ENCODE data around the gene CERS1. TPM values are rescaled to one million over a fixed set of nuclear protein-coding genes. Genes with fewer than 3 reads are reported as not detected.

Gene CERS1
- total and polyA plus RNA-seq, 2 donors (not counting 3 experiments of a cell fraction or from before 2014, with no cell fraction given): 4.0 to 8.5 TPM

DNA sequence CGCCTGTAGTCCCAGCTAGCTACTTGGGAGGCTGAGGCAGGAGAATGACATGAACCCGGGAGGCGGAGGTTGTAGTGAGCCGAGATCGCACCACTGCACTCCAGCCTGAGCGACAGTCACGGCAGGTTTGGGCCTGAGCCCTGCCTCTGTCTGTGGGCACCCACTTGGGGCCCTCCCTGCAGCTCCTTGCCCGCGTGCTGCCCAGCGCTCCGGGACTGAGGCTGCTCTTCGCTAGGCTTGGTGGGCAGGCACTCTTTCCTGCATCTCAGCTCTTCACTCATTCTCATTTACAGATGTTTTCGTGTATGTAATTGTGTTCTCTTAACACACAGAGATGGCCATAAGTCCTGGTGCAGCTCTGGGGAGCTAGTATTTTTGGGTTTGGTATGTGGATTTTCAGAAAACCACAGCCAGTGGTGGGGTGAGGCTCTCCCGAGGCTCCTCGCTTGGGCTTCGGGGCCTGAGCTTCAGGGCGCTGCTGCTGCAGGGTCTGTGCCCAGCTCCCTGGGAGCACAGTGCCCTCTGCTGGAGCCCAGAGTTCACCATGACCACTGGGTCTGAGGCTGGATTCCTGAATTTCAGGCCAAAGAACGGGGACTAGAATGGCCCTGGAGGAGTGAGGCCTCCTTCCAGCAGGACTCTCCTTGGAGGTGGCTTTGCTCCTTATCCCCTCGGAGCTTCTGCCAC lies 49.0 kb downstream of the CERS1 start:
- dilution Hi-C loops (cut with MboI; ENCODE audit: extremely low pct_ligation_motif_present, low sequenced_read_pairs): no loop called here

More for the DNA sequence above, 49.0 kb downstream of the CERS1 start:
- Histone ChIP-seq H2AFZ (ENCODE audit: low read depth, low read length) (no peak overlapping the region), H3K9me3 (replicated peaks; ENCODE audit: control insufficient read depth, insufficient read depth, low read length) (no peaks in the 10 kb centered on the region), H3K27me3 (ENCODE audit: control insufficient read depth in 2 of 2, insufficient read depth in 2 of 2, low read length in 2 of 2) (no peaks in the 10 kb centered on the region), H3K36me3 (ENCODE audit: control insufficient read depth in 2 of 2, extremely low read depth in 1 of 2, insufficient read depth in 2 of 2, low read length in 2 of 2) (peaks cover 0 to 7% of the 10 kb centered on the region in 2 experiments), H4K20me1 (replicated peaks; ENCODE audit: control insufficient read depth, extremely low read depth, insufficient read depth, low read length) (no peaks in the 10 kb centered on the region), H3K4me1 (ENCODE audit: control insufficient read depth, extremely low read depth, insufficient read depth, low read length) (peaks cover 48% of the 10 kb centered on the region), H3K79me2 (ENCODE audit: control insufficient read depth, insufficient read depth, low read length) (peaks cover 74% of the 10 kb centered on the region), H3K9me1 (replicated peaks; ENCODE audit: control insufficient read depth, extremely low read depth, insufficient read depth, low read length) (no peaks in the 10 kb centered on the region), H3K27ac (ENCODE audit: insufficient read depth, low read depth, low read length) (no peak overlapping the region), H3K4me3 (replicated peaks in 1 of 3; ENCODE audit: insufficient read depth in 1 of 3, low read depth in 1 of 3, low read length in 3 of 3) (no peak overlapping the region), H3K9ac (replicated peaks; ENCODE audit: extremely low read depth, insufficient read depth, low read length) (no peak overlapping the region), H3K4me2 (ENCODE audit: insufficient read depth, low read length) (no peak overlapping the region)
- peak; percentile 70 for DNase-seq (ENCODE audit: low read depth, low spot score)
- peak; percentile 97 for FAIRE-seq
- CTCF ChIA-PET: interaction anchor here (0.5 to 6.2 kb wide), 64 partner anchors 8 to 407 kb away, joined by 3 to 79 read pairs (median 4); partner anchors contain the start of genes CERS1, REX1BD, TMEM59L and UBA52
- POLR2A ChIA-PET: interaction anchor here (0.6 to 1.0 kb wide), 2 partner anchors 18 to 327 kb away, joined by 3 to 7 read pairs; no protein-coding TSS in a partner anchor
- TF ChIP-seq, protein P1, sequence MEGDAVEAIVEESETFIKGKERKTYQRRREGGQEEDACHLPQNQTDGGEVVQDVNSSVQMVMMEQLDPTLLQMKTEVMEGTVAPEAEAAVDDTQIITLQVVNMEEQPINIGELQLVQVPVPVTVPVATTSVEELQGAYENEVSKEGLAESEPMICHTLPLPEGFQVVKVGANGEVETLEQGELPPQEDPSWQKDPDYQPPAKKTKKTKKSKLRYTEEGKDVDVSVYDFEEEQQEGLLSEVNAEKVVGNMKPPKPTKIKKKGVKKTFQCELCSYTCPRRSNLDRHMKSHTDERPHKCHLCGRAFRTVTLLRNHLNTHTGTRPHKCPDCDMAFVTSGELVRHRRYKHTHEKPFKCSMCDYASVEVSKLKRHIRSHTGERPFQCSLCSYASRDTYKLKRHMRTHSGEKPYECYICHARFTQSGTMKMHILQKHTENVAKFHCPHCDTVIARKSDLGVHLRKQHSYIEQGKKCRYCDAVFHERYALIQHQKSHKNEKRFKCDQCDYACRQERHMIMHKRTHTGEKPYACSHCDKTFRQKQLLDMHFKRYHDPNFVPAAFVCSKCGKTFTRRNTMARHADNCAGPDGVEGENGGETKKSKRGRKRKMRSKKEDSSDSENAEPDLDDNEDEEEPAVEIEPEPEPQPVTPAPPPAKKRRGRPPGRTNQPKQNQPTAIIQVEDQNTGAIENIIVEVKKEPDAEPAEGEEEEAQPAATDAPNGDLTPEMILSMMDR (IDR thresholded peaks at IDR 0.05; ENCODE audit: extremely low read depth in 1 of 2, insufficient read depth in 1 of 2, low read depth in 1 of 2, low read length in 2 of 2): peak; percentile 91 to 92
- no peak for TF ChIP-seq GATA2 (IDR thresholded peaks at IDR 0.05; ENCODE audit: insufficient read depth, insufficient read length, low read depth, low read length)
- intact Hi-C loops (cut with micrococcal nuclease): loop anchor here (5.0 kb wide), 3 partner anchors 60 to 140 kb away; no protein-coding TSS in a partner anchor
- BruUV-seq (replicated peaks): no TSS peak

Measured in endothelial cell of umbilical vein (primary cell).